H9 (cell line): ENCODE results near the gene PPP1CB. TPM values are rescaled to one million over a fixed set of nuclear protein-coding genes. Genes with fewer than 3 reads are reported as not detected.

ENCODE experiments used
- DNase-seq: peaks from one replicate; pipeline ENCODE4 v3.0.0-alpha.2; 2017
- H2AFZ ChIP-seq: one replicate; pipeline ENCODE4 v1.6.1; 2013; ENCODE audit warnings: mild to moderate bottlenecking, low read length, control low read depth, moderate library complexity
- H2AK5ac ChIP-seq: 2 replicates; pipeline ENCODE4 v1.6.1; 2013; ENCODE audit warnings: low read length, control low read depth, mixed read lengths; ENCODE audit not compliant: insufficient read length
- H2BK120ac ChIP-seq: one replicate; pipeline ENCODE4 v1.6.1; 2013; ENCODE audit warnings: low read depth, mild to moderate bottlenecking, low read length, control low read depth, inconsistent platforms; ENCODE audit not compliant: poor library complexity, severe bottlenecking
- H2BK12ac ChIP-seq: 2 replicates; pipeline ENCODE4 v1.6.1; 2013; ENCODE audit warnings: low read length, control low read depth, mixed read lengths, low read depth; ENCODE audit not compliant: insufficient read length
- H2BK15ac ChIP-seq: 2 replicates; pipeline ENCODE4 v1.6.1; 2013; ENCODE audit warnings: low read depth, low read length, control low read depth
- H2BK20ac ChIP-seq: one replicate; pipeline ENCODE4 v1.6.1; 2013; ENCODE audit warnings: low read depth, mild to moderate bottlenecking, low read length, control low read depth, inconsistent platforms; ENCODE audit not compliant: poor library complexity, severe bottlenecking
- H2BK5ac ChIP-seq: 2 replicates; pipeline ENCODE4 v1.6.1; 2013; ENCODE audit warnings: low read length, control low read depth, mixed read lengths; ENCODE audit not compliant: insufficient read length
- H3K14ac ChIP-seq: 2 replicates; pipeline ENCODE4 v1.6.1; 2013; ENCODE audit warnings: low read length, control low read depth; ENCODE audit not compliant: insufficient read depth
- H3K18ac ChIP-seq: 2 replicates; pipeline ENCODE4 v1.6.1; 2013; ENCODE audit warnings: low read depth, mild to moderate bottlenecking, mixed read lengths, low read length, control low read depth; ENCODE audit not compliant: insufficient read length
- H3K23ac ChIP-seq: 2 replicates; pipeline ENCODE4 v1.6.1; 2013; ENCODE audit warnings: low read length, control low read depth, mixed read lengths, low read depth; ENCODE audit not compliant: insufficient read length
- H3K23me2 ChIP-seq: 2 replicates; pipeline ENCODE4 v1.6.1; 2013; ENCODE audit warnings: low read depth, mild to moderate bottlenecking, mixed read lengths, low read length, control low read depth; ENCODE audit not compliant: insufficient read length, poor library complexity, severe bottlenecking
- H3K27ac ChIP-seq: 2 replicates; pipeline ENCODE4 v1.5.1; 2013; ENCODE audit warnings: low read length, control low read depth, mixed read lengths, low read depth; ENCODE audit not compliant: insufficient read length
- H3K27me3 ChIP-seq: 2 replicates; pipeline ENCODE4 v1.6.1; 2013; ENCODE audit warnings: low read length, control low read depth, inconsistent platforms; ENCODE audit not compliant: insufficient read depth
- H3K4ac ChIP-seq: 2 replicates; pipeline ENCODE4 v1.6.1; 2013; ENCODE audit warnings: low read depth, mild to moderate bottlenecking, control low read depth, inconsistent platforms, low read length, moderate library complexity
- H3K4me1 ChIP-seq: 2 replicates; pipeline ENCODE4 v1.6.1; 2013; ENCODE audit warnings: low read length, control low read depth, inconsistent platforms; ENCODE audit not compliant: insufficient read depth
- H3K4me2 ChIP-seq: 2 replicates; pipeline ENCODE4 v1.6.1; 2013; ENCODE audit warnings: low read length, control low read depth, mixed read lengths; ENCODE audit not compliant: insufficient read length, insufficient read depth
- H3K56ac ChIP-seq: 2 replicates; pipeline ENCODE4 v1.6.1; 2013; ENCODE audit warnings: low read depth, mild to moderate bottlenecking, mixed read lengths, low read length, control low read depth; ENCODE audit not compliant: insufficient read length
- H3K79me1 ChIP-seq: 2 replicates; pipeline ENCODE4 v1.6.1; 2013; ENCODE audit warnings: low read depth, mild to moderate bottlenecking, moderate library complexity, low read length, control low read depth, inconsistent platforms; ENCODE audit not compliant: insufficient read depth, poor library complexity, severe bottlenecking
- H3K79me2 ChIP-seq: 2 replicates; pipeline ENCODE4 v1.6.1; 2013; ENCODE audit warnings: low read length, control low read depth, inconsistent platforms; ENCODE audit not compliant: insufficient read depth
- H3K9ac ChIP-seq: 2 replicates; pipeline ENCODE4 v1.6.1; 2013; ENCODE audit warnings: low read length, control low read depth, mixed read lengths; ENCODE audit not compliant: insufficient read length; ENCODE audit errors: extremely low read depth
- H3K9me3 ChIP-seq: one replicate; pipeline ENCODE4 v1.6.1; 2013; ENCODE audit warnings: low read depth, low read length, inconsistent platforms; ENCODE audit not compliant: control insufficient read depth
- H3T11ph ChIP-seq: one replicate; pipeline ENCODE4 v1.6.1; 2013; ENCODE audit warnings: mild to moderate bottlenecking, low read length, control low read depth, inconsistent platforms
- H4K20me1 ChIP-seq: one replicate; pipeline ENCODE4 v1.6.1; 2013; ENCODE audit not compliant: control insufficient read depth, insufficient read length, insufficient read depth
- H4K5ac ChIP-seq: 2 replicates; pipeline ENCODE4 v1.6.1; 2013; ENCODE audit warnings: low read depth, mild to moderate bottlenecking, mixed read lengths, low read length, control low read depth; ENCODE audit not compliant: insufficient read length
- H4K8ac ChIP-seq: replicated peaks from 2 replicates; pipeline ENCODE4 v1.6.1; 2013; ENCODE audit warnings: low read length, control low read depth, mixed read lengths, low read depth; ENCODE audit not compliant: insufficient read length
- H4K91ac ChIP-seq: 2 replicates; pipeline ENCODE4 v1.6.1; 2013; ENCODE audit warnings: low read depth, mild to moderate bottlenecking, moderate library complexity, mixed read lengths, low read length, control low read depth; ENCODE audit not compliant: insufficient read length
- H3K27ac Mint-ChIP-seq, 3 experiments: 2 replicates in 2 of 3; 3 replicates in 1 of 3; pipeline ENCODE4 v1.8.0; 2020 to 2021; ENCODE audit warnings: mixed read lengths in 3 of 3, mild to moderate bottlenecking in 1 of 3, moderate library complexity in 1 of 3
- H3K27me3 Mint-ChIP-seq: 2 replicates; pipeline ENCODE4 v1.8.0; 2021; ENCODE audit warnings: low read depth, mild to moderate bottlenecking, moderate library complexity, mixed read lengths
- H3K36me3 Mint-ChIP-seq, 3 experiments: 2 replicates in 2 of 3; 3 replicates in 1 of 3; pipeline ENCODE4 v1.8.0; 2020 to 2021; ENCODE audit warnings: low read depth in 3 of 3, mixed read lengths in 3 of 3; ENCODE audit not compliant: insufficient read depth in 1 of 3
- H3K4me1 Mint-ChIP-seq, 2 experiments: 2 replicates each; pipeline ENCODE4 v1.8.0; 2020; ENCODE audit warnings: mixed read lengths in 2 of 2
- H3K4me3 Mint-ChIP-seq, 2 experiments: 2 replicates in 1 of 2; 3 replicates in 1 of 2; pipeline ENCODE4 v1.8.0; 2020 to 2021; ENCODE audit warnings: mild to moderate bottlenecking in 2 of 2, mixed read lengths in 2 of 2, moderate library complexity in 1 of 2
- H3K9me3 Mint-ChIP-seq, 2 experiments: 2 replicates in 1 of 2; 3 replicates in 1 of 2; pipeline ENCODE4 v1.8.0; 2020; ENCODE audit warnings: mild to moderate bottlenecking in 2 of 2, mixed read lengths in 2 of 2, moderate library complexity in 1 of 2
- WGBS: extraction: QIAGEN DNeasy Blood & Tissue Kit; methylation state at CpG from one replicate; pipeline ENCODE4 v1.1.7; 2013; ENCODE audit warnings: missing lambda C conversion rate, low lambda C conversion rate, mixed read lengths; ENCODE audit not compliant: insufficient read length; ENCODE audit errors: extremely low coverage; 5-methylcytosine and 5-hydroxymethylcytosine counted together
- total RNA-seq: library from RNA; stranded (reverse); gene quantifications from 2 replicates; pipeline ENCODE4 v1.2.1, GENCODE V29; 2021
- TF ChIP-seq, protein P1 (sequence below): fragments of 200-600 bp; sonication (generic); conservative IDR thresholded peaks from 3 replicates; pipeline ENCODE4 v1.8.0; 2021; ENCODE audit warnings: antibody characterized with exemption, mild to moderate bottlenecking

PPP1CB gene
- total RNA-seq, 1 experiment from 2014 or later, result 184 TPM

DNA sequence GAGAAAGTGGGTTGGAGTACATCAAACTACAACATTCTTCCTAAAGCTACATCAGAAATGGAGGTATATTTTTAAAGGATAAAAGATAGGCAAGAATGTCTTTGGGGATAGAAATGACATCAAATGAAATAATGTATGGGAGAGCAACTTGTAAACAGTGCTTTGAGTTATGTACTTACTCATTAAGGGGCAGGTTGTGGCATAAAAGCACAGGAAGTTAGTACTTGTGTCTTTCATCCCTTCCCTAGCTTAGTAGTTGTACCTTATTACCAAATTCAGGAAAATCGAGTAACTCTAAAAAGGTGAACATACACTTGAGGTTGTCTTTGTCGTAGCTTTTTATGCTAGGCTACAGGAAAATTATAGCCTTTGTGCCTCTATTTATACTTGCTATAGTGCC is 28.9 kb downstream of the PPP1CB start:
- no peak overlapping the region for H3K56ac ChIP-seq
- Mint-ChIP-seq H3K27me3 (no peaks in the 10 kb centered on the region), H3K4me1 (0 out of 4 replicates have a peak, but pooled peaks cover 0 to 3% of the 10 kb centered on the region in 2 experiments), H3K27ac (no peak overlapping the region), H3K4me3 (no peak overlapping the region), H3K36me3 (peaks cover 24 to 69% (median 65%) of the 10 kb centered on the region in 3 experiments; a peak in 6 of 7 replicates), H3K9me3 (no peaks in the 10 kb centered on the region)
- no peak overlapping the region for H4K5ac ChIP-seq
- H2BK20ac ChIP-seq, result no peak overlapping the region
- no peak overlapping the region for H3K18ac ChIP-seq
- no peak overlapping the region for H3K14ac ChIP-seq
- DNase-seq, result no peak
- TF ChIP-seq, protein P1, sequence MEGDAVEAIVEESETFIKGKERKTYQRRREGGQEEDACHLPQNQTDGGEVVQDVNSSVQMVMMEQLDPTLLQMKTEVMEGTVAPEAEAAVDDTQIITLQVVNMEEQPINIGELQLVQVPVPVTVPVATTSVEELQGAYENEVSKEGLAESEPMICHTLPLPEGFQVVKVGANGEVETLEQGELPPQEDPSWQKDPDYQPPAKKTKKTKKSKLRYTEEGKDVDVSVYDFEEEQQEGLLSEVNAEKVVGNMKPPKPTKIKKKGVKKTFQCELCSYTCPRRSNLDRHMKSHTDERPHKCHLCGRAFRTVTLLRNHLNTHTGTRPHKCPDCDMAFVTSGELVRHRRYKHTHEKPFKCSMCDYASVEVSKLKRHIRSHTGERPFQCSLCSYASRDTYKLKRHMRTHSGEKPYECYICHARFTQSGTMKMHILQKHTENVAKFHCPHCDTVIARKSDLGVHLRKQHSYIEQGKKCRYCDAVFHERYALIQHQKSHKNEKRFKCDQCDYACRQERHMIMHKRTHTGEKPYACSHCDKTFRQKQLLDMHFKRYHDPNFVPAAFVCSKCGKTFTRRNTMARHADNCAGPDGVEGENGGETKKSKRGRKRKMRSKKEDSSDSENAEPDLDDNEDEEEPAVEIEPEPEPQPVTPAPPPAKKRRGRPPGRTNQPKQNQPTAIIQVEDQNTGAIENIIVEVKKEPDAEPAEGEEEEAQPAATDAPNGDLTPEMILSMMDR, result no peak
- H3K4ac ChIP-seq, result no peak overlapping the region
- no peak overlapping the region for H4K91ac ChIP-seq
- no peak overlapping the region for H2AFZ ChIP-seq
- H3K9me3 ChIP-seq, result no peaks in the 10 kb centered on the region
- no peak overlapping the region for H3K4me2 ChIP-seq
- no peak overlapping the region for H2BK15ac ChIP-seq
- H2BK12ac ChIP-seq, result no peak overlapping the region
- H3T11ph ChIP-seq, result no peak overlapping the region
- no peaks in the 10 kb centered on the region for H3K23me2 ChIP-seq
- H3K27ac ChIP-seq, result no peak overlapping the region
- H2AK5ac ChIP-seq, result no peak overlapping the region
- no peak overlapping the region for H2BK120ac ChIP-seq
- H4K20me1 ChIP-seq, result no peaks in the 10 kb centered on the region
- no peaks in the 10 kb centered on the region for H3K4me1 ChIP-seq
- no peaks in the 10 kb centered on the region for H3K27me3 ChIP-seq
- no peak overlapping the region for H3K9ac ChIP-seq
- H3K79me2 ChIP-seq, result peaks cover under 1% of the 10 kb centered on the region; the same call in 1 of the 2 replicates
- H3K23ac ChIP-seq, result no peak overlapping the region
- H2BK5ac ChIP-seq, result no peak overlapping the region
- no CpG with 5 or more reads among the region's 2 CpGs for WGBS
- H3K79me1 ChIP-seq, result peaks cover 1% of the 10 kb centered on the region
- H4K8ac ChIP-seq, result no peak overlapping the region
